ENCODE data around the gene IL17A. TPM values are rescaled to one million over a fixed set of nuclear protein-coding genes. Genes with fewer than 3 reads are reported as not detected.

Gene IL17A
- total RNA-seq, 1 donor from 2014 or later = not detected

GRCh38 chr6:52180787-52181558, 5.2 kb upstream of the IL17A start:
- Histone ChIP-seq H3K9me3 (no peaks in the 10 kb centered on the region), H3K4me1 (no peaks in the 10 kb centered on the region), H3K27me3 (ENCODE audit: low read depth) (peaks cover 9% of the 10 kb centered on the region), H3K27ac (no peak overlapping the region), H3K4me3 (no peak overlapping the region), H3K36me3 (no peaks in the 10 kb centered on the region)
- ATAC-seq (no peak), DNase-seq (no peak)
- no peak for TF ChIP-seq CTCF (IDR thresholded peaks at IDR 0.05)
- intact Hi-C loops (cut with DNase I) = no loop called here

GRCh38 chr6:52183131-52183713, 3.0 kb upstream of the IL17A start:
- no peak for ATAC-seq
- H3K27ac ChIP-seq = no peak overlapping the region
- no peak for DNase-seq
- no peaks in the 10 kb centered on the region for H3K4me1 ChIP-seq
- no peak overlapping the region for H3K4me3 ChIP-seq
- peaks cover 15% of the 10 kb centered on the region for H3K27me3 ChIP-seq (ENCODE audit: low read depth)
- intact Hi-C loops (cut with DNase I) = no loop called here
- no peak for TF ChIP-seq CTCF (IDR thresholded peaks at IDR 0.05)
- no peaks in the 10 kb centered on the region for H3K9me3 ChIP-seq
- H3K36me3 ChIP-seq = no peaks in the 10 kb centered on the region

DNA sequence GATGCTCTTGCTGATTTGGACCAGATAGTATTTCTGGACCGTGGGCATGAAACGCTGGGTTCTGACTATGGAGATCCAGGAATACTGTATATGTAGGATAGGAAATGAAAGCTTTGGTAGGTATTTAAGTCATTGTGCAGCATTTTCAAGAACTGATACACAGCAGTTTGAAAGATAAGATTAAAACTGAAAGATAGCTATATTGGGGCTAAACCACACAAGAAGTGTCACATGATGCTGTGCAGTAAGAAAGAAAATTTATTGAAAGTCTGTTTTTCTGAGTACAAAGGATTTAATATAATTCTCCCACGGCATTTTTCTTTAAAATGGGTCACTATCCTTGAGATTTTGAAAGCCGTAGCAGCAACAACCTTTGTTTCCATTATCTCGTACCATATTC, 305 bp downstream of the IL17A start:
- Histone ChIP-seq H3K4me1 (no peaks in the 10 kb centered on the region), H3K9me3 (no peaks in the 10 kb centered on the region), H3K4me3 (no peak overlapping the region), H3K27me3 (ENCODE audit: low read depth) (peaks cover 15% of the 10 kb centered on the region), H3K36me3 (no peaks in the 10 kb centered on the region), H3K27ac (no peak overlapping the region)
- ATAC-seq (no peak), DNase-seq (no peak)
- no peak for TF ChIP-seq CTCF (IDR thresholded peaks at IDR 0.05)
- intact Hi-C loops (cut with DNase I) = no loop called here

GRCh38 chr6:52187098-52187497, 923 bp downstream of the IL17A start:
- no peak overlapping the region for H3K4me3 ChIP-seq
- no peaks in the 10 kb centered on the region for H3K9me3 ChIP-seq
- H3K27me3 ChIP-seq (ENCODE audit: low read depth) = peaks cover 15% of the 10 kb centered on the region
- H3K4me1 ChIP-seq = no peaks in the 10 kb centered on the region
- no peaks in the 10 kb centered on the region for H3K36me3 ChIP-seq
- intact Hi-C loops (cut with DNase I) = no loop called here
- no peak for TF ChIP-seq CTCF (IDR thresholded peaks at IDR 0.05)
- ATAC-seq = no peak
- H3K27ac ChIP-seq = no peak overlapping the region
- DNase-seq = no peak

- DNase-seq = no peak
- H3K36me3 ChIP-seq = no peaks in the 10 kb centered on the region
- TF ChIP-seq CTCF (IDR thresholded peaks at IDR 0.05) = no peak
- no peaks in the 10 kb centered on the region for H3K4me1 ChIP-seq
- H3K27ac ChIP-seq = no peak overlapping the region
- H3K27me3 ChIP-seq (ENCODE audit: low read depth) = peaks cover 6% of the 10 kb centered on the region
- no peak for ATAC-seq
- no peak overlapping the region for H3K4me3 ChIP-seq
- intact Hi-C loops (cut with DNase I) = no loop called here
- no peaks in the 10 kb centered on the region for H3K9me3 ChIP-seq
Observed at GRCh38 chr6:52189974-52190373, 3.8 kb downstream of the IL17A start.

Measured in lower lobe of right lung (tissue), 2 donors.